HEK293 (cell line): ENCODE data around the gene GGA3.

Experiments used
- HOXA7 ChIP-seq: sonication (generic); formaldehyde crosslinking; IDR thresholded peaks from 2 replicates; pipeline ENCODE4 v1.8.1; 2022; ENCODE audit warnings: missing genetic modification reagents, borderline replicate concordance
- KLF1 ChIP-seq: fragments of 450-650 bp; formaldehyde crosslinking; IDR thresholded peaks from 2 replicates; pipeline ENCODE4 v1.5.1; 2016; ENCODE audit warnings: missing biosample characterization, missing genetic modification characterization
- RBAK ChIP-seq: fragments of 450-650 bp; formaldehyde crosslinking; IDR thresholded peaks from 2 replicates; pipeline ENCODE4 v1.5.1; 2016; ENCODE audit warnings: missing biosample characterization, missing genetic modification characterization
- REST ChIP-seq: fragments of 450-650 bp; formaldehyde crosslinking; IDR thresholded peaks from 2 replicates; pipeline ENCODE4 v1.5.1; 2016; ENCODE audit warnings: missing biosample characterization, missing genetic modification characterization
- TCF7L2 ChIP-seq: IDR thresholded peaks from 2 replicates; pipeline ENCODE4 v1.6.1; 2011; ENCODE audit warnings: low read depth, mild to moderate bottlenecking, inconsistent platforms, low read length, moderate library complexity, borderline replicate concordance
- TRIM28 ChIP-seq: IDR thresholded peaks from 2 replicates; pipeline ENCODE4 v1.6.1; 2011; ENCODE audit warnings: low read length, control low read depth, borderline replicate concordance
- YY1 ChIP-seq: fragments of 450-650 bp; formaldehyde crosslinking; IDR thresholded peaks from 2 replicates; pipeline ENCODE4 v1.5.1; 2018; ENCODE audit warnings: missing biosample characterization, missing genetic modification characterization
- ZBTB8A ChIP-seq: fragments of 450-650 bp; formaldehyde crosslinking; IDR thresholded peaks from 2 replicates; pipeline ENCODE4 v1.5.1; 2016; ENCODE audit warnings: missing biosample characterization, missing genetic modification characterization
- ZFP41 ChIP-seq: fragments of 450-650 bp; formaldehyde crosslinking; IDR thresholded peaks from 2 replicates; pipeline ENCODE4 v1.5.1; 2016; ENCODE audit warnings: missing biosample characterization, missing genetic modification characterization, borderline replicate concordance
- ZNF146 ChIP-seq: fragments of 450-650 bp; formaldehyde crosslinking; IDR thresholded peaks from 2 replicates; pipeline ENCODE4 v1.5.1; 2016; ENCODE audit warnings: missing biosample characterization, missing genetic modification characterization
- ZNF16 ChIP-seq: fragments of 450-650 bp; formaldehyde crosslinking; IDR thresholded peaks from 2 replicates; pipeline ENCODE4 v1.5.1; 2016; ENCODE audit warnings: low read depth, missing biosample characterization, missing genetic modification characterization
- ZNF19 ChIP-seq: fragments of 450-650 bp; formaldehyde crosslinking; IDR thresholded peaks from 2 replicates; pipeline ENCODE4; 2016; ENCODE audit warnings: missing biosample characterization, missing genetic modification characterization, low read depth
- ZNF202 ChIP-seq: fragments of 450-650 bp; formaldehyde crosslinking; IDR thresholded peaks from 2 replicates; pipeline ENCODE4 v1.5.1; 2016; ENCODE audit warnings: missing biosample characterization, missing genetic modification characterization, borderline replicate concordance
- ZNF221 ChIP-seq: fragments of 450-650 bp; formaldehyde crosslinking; IDR thresholded peaks from 2 replicates; pipeline ENCODE4 v1.5.1; 2017; ENCODE audit warnings: missing biosample characterization, missing genetic modification characterization, borderline replicate concordance
- ZNF239 ChIP-seq: fragments of 450-650 bp; formaldehyde crosslinking; IDR thresholded peaks from 2 replicates; pipeline ENCODE4 v1.5.1; 2016; ENCODE audit warnings: missing biosample characterization, missing genetic modification characterization
- ZNF302 ChIP-seq: fragments of 450-650 bp; formaldehyde crosslinking; IDR thresholded peaks from 2 replicates; pipeline ENCODE4 v1.5.1; 2016; ENCODE audit warnings: missing biosample characterization, missing genetic modification characterization, low read depth
- ZNF335 ChIP-seq: fragments of 450-650 bp; formaldehyde crosslinking; conservative IDR thresholded peaks from 2 replicates; pipeline ENCODE4 v1.5.1; 2016; ENCODE audit warnings: missing biosample characterization, missing genetic modification characterization
- ZNF426 ChIP-seq: fragments of 450-650 bp; formaldehyde crosslinking; IDR thresholded peaks from 2 replicates; pipeline ENCODE4 v1.5.1; 2017; ENCODE audit warnings: missing biosample characterization, missing genetic modification characterization, mild to moderate bottlenecking, inconsistent platforms, moderate library complexity
- ZNF449 ChIP-seq: fragments of 450-650 bp; formaldehyde crosslinking; IDR thresholded peaks from 2 replicates; pipeline ENCODE4 v1.5.1; 2017; ENCODE audit warnings: missing biosample characterization, mild to moderate bottlenecking, missing genetic modification characterization, moderate library complexity
- ZNF510 ChIP-seq: fragments of 450-650 bp; formaldehyde crosslinking; IDR thresholded peaks from 2 replicates; pipeline ENCODE4 v1.5.1; 2018; ENCODE audit warnings: mild to moderate bottlenecking, missing genetic modification characterization, missing biosample characterization; ENCODE audit not compliant: insufficient replicate concordance
- ZNF514 ChIP-seq: fragments of 450-650 bp; formaldehyde crosslinking; IDR thresholded peaks from 2 replicates; pipeline ENCODE4 v1.5.1; 2016; ENCODE audit warnings: missing biosample characterization, missing genetic modification characterization
- ZNF549 ChIP-seq: fragments of 450-650 bp; IDR thresholded peaks from 2 replicates; pipeline ENCODE4 v1.5.1; 2018; ENCODE audit warnings: missing biosample characterization, missing genetic modification characterization, mild to moderate bottlenecking, inconsistent platforms, moderate library complexity
- ZNF610 ChIP-seq: fragments of 450-650 bp; formaldehyde crosslinking; IDR thresholded peaks from 2 replicates; pipeline ENCODE4 v1.5.1; 2016; ENCODE audit warnings: missing biosample characterization, missing genetic modification characterization, borderline replicate concordance
- ZNF626 ChIP-seq: fragments of 450-650 bp; sonication (Bioruptor Pico); formaldehyde crosslinking; IDR thresholded peaks from 2 replicates; pipeline ENCODE4 v1.5.1; 2018; ENCODE audit warnings: missing biosample characterization, missing genetic modification characterization, inconsistent platforms
- ZNF629 ChIP-seq: fragments of 450-650 bp; formaldehyde crosslinking; IDR thresholded peaks from 2 replicates; pipeline ENCODE4 v1.5.1; 2017; ENCODE audit warnings: missing biosample characterization, missing genetic modification characterization
- ZNF664 ChIP-seq: fragments of 450-650 bp; formaldehyde crosslinking; IDR thresholded peaks from 2 replicates; pipeline ENCODE4 v1.5.1; 2016; ENCODE audit warnings: missing biosample characterization, missing genetic modification characterization
- ZNF707 ChIP-seq: fragments of 450-650 bp; formaldehyde crosslinking; IDR thresholded peaks from 2 replicates; pipeline ENCODE4 v1.5.1; 2016; ENCODE audit warnings: missing biosample characterization, missing genetic modification characterization
- ZSCAN16 ChIP-seq: fragments of 450-650 bp; formaldehyde crosslinking; IDR thresholded peaks from 2 replicates; pipeline ENCODE4 v1.5.1; 2016; ENCODE audit warnings: missing biosample characterization, missing genetic modification characterization
- TF ChIP-seq, protein P1 (sequence below): fragments of 450-650 bp; formaldehyde crosslinking; IDR thresholded peaks from 2 replicates; pipeline ENCODE4; 2016; ENCODE audit warnings: missing biosample characterization, missing genetic modification characterization
- TF ChIP-seq, protein P2 (sequence below): fragments of 450-650 bp; formaldehyde crosslinking; IDR thresholded peaks from 2 replicates; pipeline ENCODE4 v1.5.1; 2016; ENCODE audit warnings: missing biosample characterization, missing genetic modification characterization
- TF ChIP-seq, protein P3 (sequence below): fragments of 450-650 bp; formaldehyde crosslinking; IDR thresholded peaks from 2 replicates; pipeline ENCODE4 v1.5.1; 2016; ENCODE audit warnings: missing biosample characterization, missing genetic modification characterization

GGA3 gene

DNA sequence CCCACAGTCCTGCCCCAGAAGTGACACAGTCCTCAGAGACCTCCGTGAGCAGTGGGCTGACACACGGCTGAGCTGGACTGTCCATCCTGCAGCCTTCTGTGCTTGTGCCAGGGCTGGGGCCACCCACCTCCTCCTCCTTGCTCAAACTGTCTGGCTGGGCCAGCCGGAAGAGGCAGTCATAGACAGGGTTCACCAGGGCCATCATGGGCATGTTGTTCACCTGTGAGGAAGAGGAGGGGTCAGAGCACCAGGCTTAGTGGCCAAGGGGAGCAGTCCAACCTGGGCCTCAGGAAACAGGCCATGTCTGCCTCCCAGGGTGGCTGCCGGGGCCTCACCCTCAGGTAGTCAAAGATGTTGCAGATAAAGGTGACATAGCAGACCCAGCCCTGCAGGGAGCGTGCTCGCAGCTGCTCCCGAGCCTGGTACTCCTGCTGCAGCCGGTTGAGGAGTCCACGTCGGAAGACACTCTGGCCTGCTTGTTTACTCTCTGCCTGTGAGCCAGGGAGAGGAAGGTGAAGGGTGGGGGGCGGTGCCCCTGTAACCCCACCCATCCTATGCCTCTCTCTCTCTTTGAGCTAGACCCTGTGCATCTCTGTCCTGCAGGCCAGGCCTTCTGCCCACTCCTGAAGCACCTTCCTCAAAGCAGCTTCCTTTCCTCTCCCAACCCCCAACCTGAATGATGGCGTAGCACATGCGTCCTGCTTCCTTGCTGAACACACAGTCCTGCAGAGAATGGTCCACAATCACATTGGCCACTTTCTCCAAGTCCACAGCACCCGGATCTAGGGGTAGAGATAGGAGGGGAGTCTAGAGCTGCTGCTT, 6.2 kb upstream of the GGA3 start (continued):
- TF ChIP-seq ZFP41: no peak
- no peak for TF ChIP-seq ZBTB8A (tag by site-specific recombination)
- peak; percentile 90 for TF ChIP-seq KLF1 (tag by site-specific recombination)
- TF ChIP-seq ZNF146 (tag by site-specific recombination): no peak
- TF ChIP-seq ZNF449: no peak
- no peak for TF ChIP-seq TCF7L2
- TF ChIP-seq, protein P1, sequence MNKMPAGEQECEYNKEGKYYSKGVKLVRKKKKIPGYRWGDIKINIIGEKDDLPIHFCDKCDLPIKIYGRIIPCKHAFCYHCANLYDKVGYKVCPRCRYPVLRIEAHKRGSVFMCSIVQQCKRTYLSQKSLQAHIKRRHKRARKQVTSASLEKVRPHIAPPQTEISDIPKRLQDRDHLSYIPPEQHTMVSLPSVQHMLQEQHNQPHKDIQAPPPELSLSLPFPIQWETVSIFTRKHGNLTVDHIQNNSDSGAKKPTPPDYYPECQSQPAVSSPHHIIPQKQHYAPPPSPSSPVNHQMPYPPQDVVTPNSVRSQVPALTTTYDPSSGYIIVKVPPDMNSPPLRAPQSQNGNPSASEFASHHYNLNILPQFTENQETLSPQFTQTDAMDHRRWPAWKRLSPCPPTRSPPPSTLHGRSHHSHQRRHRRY: no peak
- no peak for TF ChIP-seq RBAK (tag by site-specific recombination)
- TF ChIP-seq REST: no peak
- TF ChIP-seq ZNF202 (tag by site-specific recombination): no peak
- no peak for TF ChIP-seq ZNF707 (tag by site-specific recombination)
- TF ChIP-seq TRIM28: 0 out of 2 replicates have a peak, but pooled peaks have one; percentile 15
- no peak for TF ChIP-seq ZSCAN16 (tag by site-specific recombination)
- TF ChIP-seq, protein P2, sequence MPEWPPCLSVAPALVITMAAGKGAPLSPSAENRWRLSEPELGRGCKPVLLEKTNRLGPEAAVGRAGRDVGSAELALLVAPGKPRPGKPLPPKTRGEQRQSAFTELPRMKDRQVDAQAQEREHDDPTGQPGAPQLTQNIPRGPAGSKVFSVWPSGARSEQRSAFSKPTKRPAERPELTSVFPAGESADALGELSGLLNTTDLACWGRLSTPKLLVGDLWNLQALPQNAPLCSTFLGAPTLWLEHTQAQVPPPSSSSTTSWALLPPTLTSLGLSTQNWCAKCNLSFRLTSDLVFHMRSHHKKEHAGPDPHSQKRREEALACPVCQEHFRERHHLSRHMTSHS (tag by site-specific recombination): no peak
- no peak for TF ChIP-seq ZNF302 (tag by site-specific recombination)
- TF ChIP-seq ZNF239 (tag by site-specific recombination): no peak
- TF ChIP-seq ZNF514: no peak
- TF ChIP-seq ZNF19 (tag by site-specific recombination): no peak
- TF ChIP-seq ZNF16 (tag by site-specific recombination): no peak
- TF ChIP-seq, protein P3, sequence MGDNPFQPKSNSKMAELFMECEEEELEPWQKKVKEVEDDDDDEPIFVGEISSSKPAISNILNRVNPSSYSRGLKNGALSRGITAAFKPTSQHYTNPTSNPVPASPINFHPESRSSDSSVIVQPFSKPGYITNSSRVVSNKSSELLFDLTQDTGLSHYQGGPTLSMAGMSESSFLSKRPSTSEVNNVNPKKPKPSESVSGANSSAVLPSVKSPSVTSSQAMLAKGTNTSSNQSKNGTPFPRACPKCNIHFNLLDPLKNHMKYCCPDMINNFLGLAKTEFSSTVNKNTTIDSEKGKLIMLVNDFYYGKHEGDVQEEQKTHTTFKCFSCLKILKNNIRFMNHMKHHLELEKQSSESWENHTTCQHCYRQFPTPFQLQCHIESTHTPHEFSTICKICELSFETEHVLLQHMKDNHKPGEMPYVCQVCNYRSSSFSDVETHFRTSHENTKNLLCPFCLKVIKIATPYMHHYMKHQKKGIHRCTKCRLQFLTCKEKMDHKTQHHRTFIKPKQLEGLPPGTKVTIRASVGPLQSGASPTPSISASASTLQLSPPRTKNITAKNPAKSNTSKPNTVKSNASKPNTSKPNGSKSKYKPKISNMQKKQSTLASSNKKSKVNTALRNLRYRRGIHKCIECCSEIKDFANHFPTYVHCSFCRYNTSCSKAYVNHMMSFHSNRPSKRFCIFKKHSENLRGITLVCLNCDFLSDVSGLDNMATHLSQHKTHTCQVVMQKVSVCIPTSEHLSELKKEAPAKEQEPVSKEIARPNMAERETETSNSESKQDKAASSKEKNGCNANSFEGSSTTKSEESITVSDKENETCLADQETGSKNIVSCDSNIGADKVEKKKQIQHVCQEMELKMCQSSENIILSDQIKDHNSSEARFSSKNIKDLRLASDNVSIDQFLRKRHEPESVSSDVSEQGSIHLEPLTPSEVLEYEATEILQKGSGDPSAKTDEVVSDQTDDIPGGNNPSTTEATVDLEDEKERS (tag by site-specific recombination): no peak
- TF ChIP-seq ZNF610 (tag by site-specific recombination): no peak
- no peak for TF ChIP-seq ZNF626 (tag by site-specific recombination)
- no peak for TF ChIP-seq ZNF664 (tag by site-specific recombination)
- no peak for TF ChIP-seq ZNF510 (tag by site-specific recombination)
- TF ChIP-seq ZNF629 (tag by site-specific recombination): peak; percentile 25
- no peak for TF ChIP-seq HOXA7 (CRISPR knock-in tag)
- TF ChIP-seq YY1 (tag by site-specific recombination): no peak
- TF ChIP-seq ZNF221 (tag by site-specific recombination): no peak
- no peak for TF ChIP-seq ZNF549 (tag by site-specific recombination)
- TF ChIP-seq ZNF426: no peak
- no peak for TF ChIP-seq ZNF335 (tag by site-specific recombination)
